ENCODE data around the gene ARHGAP45.

The ARHGAP45 gene

DNA sequence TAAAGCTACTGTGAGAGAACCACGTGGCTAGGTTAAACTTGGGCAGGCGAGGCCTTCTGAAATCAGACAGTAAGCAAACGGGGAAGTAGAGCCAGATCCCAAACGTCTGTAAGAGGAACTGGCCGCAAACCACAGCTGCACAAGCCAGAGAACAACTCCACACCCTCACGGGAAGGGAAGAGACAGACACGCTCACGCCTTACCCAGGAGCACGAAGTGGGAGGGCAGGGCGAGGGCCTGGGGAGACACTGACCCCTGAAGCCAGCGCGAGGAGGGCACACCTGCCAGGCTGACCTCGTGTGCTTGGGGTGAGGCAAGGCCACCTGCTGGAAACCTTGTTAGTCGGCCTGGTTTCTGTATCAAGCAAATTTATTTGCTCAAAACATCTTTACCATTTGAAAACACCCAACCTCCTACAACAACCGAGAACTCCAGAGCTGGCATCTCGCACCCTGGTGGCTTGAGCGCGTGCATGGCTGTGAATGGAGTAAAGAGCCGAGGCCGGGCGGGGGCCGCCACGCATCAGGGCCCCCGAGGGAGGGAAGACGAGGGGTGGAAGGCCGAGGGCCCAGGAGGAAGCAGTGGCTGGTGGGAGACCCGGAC lies 20.9 kb downstream of the ARHGAP45 start:
- DNase-seq, result no peak

DNA sequence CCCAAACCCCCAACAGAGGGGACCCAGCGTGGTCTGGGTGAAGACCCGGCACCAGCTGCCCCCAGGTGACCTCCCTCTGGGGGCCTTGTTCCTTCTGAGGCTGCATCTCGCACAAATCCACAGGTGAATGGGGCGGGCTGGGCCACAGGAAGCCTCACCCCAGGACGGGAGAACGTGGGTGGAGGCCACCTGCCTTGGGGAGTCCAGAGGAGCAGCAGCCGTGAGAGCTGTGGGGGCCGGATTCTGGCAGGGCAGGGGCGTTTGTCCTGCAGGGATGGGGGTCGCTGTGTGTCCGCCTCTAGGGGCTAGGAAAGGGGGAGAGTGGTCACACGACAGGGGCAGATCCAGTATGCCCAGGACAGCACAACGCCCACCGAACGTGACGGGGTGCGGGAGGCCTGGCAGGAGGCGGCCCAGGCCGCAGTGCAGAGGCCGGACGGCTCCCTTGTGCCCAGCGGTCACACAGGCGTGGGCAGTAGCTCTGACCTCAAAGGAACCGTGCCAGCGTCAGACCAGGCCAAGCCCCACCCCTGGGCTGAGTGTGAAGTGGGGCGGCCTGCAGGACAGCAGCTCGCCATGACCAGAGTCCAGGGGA lies 21.5 kb downstream of the ARHGAP45 start:
- DNase-seq, result no peak

DNA sequence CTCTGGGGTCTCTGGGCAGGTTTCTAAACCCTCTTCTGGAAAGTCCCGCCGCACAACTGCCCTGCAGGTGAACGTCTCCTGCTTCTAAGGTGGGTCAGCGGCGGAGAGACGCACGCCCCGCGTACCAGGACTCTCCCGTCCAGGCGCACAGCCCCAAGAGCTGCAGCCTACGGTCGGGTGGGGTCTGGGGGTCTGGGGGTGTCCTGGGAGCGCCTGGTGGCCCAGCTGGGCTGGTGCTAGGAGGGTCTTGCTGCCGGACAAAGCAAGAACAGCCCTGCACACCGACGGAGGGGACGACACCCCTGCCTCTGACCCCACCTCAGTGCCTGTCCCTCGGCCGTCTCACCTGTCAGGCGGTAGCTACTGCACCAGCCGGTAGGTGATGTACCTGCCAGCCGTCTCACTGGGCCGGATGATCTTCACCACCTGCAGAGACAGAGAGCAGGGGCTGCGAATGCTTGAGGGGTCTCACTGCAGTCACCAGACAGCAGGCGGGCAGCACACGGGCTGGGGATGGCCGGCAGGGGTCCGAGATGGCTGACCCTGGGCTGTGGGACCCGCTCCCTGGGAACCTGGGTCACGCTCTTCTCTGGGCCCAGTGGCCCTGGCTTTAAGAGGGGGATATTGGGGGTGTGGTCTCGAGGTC lies 22.3 kb downstream of the ARHGAP45 start:
- no peak for DNase-seq

DNA sequence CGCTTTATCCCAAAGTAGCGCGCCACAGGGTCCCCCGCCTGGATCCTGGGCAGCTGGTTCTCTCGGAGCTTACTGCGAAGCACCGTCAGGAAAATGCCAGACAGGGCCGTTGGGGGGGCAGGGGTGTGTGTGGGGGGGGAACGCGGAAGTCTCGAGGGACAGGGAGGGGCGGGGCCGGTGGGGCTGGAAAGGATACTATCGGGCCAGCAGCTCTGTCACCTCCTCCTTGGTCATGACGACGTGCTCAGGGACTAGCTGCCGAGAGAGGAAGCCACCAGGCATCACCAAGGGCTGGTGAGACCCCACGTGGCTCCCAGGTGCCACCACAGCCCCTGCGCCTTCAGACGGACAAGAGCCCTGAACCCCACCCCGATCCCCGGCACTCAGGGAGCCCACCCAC lies 22.9 kb downstream of the ARHGAP45 start:
- DNase-seq, result no peak

DNA sequence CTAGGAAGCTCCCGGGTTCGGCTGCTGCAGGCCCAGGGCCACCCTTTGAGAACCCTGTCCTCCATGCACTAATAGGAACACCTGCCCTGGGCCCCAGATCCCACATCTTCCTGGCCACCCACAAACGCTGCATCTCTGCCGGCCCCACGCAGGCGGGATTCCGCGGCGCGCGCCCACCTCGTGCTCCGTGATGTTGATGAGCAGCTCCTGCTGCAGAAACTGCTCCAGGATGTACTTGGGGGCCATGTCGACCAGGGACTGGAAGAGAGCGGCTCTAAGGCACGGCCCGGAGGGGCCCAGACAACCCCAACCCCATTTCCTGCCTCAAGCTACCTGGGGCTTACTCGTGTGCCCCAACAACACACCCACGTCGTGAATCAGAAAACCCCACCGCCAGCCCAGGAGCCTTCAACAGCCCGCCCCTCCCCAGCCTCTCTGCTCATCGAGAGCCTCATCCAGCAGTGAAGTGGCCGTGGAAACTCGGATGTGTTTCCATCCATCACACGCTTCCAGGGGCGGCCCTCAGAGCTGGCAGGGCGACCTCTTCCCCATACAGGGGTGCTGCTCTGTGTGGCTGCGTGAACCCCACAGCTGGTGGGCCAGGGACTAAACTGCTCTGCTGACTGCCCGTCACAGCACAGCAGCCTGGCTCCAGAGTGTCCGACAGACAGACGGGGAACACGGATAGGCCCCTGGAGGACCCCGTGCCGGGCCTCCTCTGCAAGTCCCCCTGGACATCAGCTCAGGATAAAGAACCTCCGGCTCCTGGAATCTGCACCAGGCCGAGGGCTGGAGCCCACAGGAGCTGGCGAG lies 24.0 kb downstream of the ARHGAP45 start:
- DNase-seq, result no peak

DNA sequence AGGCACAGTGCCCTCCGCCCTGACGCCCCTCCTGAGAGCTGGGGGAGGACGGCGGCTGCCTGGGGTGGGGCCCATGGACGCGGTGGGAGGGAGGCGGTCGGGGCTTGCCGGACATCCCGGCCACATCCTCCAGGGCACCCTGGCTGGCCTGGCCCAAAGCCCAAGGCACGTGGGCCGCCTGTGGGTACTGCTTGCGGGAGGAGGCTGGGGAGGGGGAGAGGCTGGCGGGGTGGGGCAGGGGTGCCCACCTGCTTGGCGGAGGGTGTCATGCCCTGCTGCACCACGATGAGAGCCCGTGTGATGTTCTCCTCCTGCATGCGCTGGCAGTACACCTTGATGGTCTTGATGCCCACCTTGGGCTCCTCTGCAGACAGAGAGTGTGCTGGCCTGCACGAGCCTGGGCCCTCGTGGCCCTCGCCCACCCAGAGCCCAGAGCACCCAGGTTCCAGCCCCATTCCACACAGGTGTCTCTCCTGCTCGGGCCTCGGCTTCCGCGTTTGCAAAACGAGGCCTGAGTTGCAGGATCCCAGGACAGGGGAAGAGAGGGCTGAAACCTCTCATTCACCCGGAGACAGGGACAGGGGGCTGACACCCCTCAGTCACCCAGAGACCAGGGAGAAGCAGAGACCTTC lies 24.7 kb downstream of the ARHGAP45 start:
- no peak for DNase-seq

DNA sequence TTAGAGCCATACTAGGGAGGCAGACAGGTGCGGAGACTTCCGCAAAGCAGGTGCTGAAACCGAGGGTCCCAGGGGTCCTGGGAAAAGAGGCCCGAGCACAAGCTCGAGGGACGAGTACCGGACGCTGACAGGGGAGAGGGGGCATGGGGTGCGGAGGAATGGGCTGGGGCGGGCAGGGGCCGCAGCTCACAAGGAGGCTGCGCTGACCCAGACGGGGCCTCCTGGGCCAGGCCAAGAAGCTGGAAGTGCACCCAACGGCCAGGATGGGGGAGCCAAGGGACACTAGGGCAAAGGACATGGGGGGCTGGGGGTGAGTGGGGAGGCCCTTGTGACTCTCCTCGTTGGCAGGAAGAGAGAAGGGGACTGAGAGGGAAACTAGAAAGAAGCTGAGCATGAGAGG lies 26.4 kb downstream of the ARHGAP45 start:
- no peak for DNase-seq

DNA sequence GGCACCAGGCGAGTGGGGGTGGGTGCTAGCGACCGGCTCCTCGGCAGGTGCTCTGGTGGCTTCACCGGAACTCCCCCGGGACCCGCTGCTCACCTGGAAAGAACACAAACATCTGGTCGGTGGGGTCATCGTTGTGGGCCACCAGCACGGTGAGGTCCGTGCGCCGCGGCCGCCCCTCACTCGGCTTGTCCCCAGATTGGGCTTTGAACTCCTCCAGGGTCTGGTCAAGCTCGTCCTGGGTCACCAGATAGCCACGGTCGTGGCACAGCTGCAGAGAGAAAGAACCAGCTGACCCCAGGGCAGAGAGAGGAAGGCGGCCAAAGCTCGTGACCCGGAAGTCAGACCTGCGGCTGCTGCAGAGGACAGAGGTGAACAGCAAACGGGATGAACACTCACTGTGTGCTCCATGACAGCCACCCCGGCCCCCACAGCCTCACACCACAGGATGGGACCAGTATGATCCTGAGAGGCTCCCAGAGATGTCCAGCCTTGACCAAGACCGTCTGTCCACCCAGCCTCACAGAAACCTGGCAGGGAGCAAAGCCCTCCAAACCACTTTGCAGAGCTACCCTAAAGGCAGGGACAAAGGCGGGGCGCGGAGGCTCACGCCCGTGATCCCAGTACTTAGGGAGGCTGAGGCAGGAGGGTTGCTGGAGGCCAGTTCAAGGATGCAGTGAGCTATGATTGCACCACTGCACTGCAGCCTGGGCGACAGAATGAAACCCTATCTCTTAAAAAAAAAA lies 27.0 kb downstream of the ARHGAP45 start:
- DNase-seq, result no peak

DNA sequence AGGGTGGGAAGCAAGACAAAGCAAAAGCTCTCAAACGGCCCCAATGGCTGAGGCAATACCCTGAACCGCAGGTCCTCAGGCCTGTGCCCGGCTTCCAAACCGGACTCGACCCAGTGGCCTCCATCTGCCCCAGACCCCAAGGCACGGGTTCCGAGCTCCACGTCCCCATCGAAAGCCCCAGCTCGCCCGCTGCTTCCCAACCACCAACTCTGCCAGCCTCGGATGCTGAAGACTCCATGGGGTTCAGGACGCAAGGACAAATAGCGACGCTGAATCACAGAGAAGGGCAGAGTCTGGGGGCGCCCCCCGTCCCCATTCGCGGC lies 27.6 kb downstream of the ARHGAP45 start:
- no peak for DNase-seq

DNA sequence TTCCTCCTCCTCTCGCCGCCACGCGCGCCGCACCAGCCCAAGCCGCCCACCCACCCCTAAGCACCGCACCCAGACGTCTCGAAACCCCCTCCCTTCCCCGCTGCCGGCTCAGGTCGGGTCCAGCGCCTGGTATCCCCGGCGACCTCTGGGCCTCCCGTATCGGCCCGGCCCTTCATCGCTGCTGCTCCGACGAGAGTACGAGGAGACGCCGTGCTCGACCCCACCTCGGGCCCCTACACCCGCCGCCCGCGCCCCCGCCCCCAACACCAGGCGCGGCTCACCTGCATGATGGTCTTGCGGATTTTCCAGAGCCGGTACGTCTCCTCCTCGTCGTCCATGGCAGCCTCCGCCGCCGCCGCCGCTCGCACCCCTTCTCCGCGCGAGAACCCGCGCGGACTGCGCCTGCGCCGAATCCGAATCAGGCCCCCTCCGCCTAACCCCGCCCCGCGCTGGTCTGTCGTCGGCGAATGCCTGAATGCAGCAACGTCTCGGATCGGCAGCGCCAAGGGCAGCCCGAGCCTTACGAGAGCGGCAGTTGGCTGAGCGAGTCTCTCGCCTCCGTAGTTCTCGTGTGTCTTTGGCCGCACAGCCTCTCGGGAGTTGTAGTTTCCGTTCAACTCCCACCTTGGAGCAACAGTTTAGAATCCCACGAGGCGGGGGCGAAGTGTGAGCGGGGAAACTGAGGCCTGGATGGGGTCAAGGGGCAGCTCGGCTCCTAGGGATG lies 28.2 kb downstream of the ARHGAP45 start, which contains the start of gene POLR2E:
TSS of gene POLR2E (minus strand) at position 398 of the 724 bp plus-strand sequence. CDS start at position 338, 60 bp downstream.
- peak; percentile 99 for DNase-seq

DNA sequence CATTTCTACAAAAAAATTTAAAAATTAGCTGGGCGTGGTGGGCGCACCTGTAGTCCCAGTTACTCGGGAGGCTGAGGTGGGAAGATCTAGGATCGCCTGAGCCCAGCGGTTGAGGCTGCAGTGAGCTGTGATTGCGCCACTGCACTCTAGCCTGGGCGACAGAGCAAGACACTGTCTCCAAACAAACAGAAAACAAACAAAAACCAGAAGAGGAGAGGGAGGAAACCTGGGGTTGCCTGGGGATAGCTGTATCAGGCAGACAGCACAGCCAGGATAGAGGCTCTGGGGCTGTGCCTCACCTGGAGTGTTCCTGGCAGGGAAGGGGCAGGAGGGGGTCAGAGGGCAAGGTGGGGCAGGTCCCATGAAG lies 30.8 kb downstream of the ARHGAP45 start:
- DNase-seq, result no peak

DNA sequence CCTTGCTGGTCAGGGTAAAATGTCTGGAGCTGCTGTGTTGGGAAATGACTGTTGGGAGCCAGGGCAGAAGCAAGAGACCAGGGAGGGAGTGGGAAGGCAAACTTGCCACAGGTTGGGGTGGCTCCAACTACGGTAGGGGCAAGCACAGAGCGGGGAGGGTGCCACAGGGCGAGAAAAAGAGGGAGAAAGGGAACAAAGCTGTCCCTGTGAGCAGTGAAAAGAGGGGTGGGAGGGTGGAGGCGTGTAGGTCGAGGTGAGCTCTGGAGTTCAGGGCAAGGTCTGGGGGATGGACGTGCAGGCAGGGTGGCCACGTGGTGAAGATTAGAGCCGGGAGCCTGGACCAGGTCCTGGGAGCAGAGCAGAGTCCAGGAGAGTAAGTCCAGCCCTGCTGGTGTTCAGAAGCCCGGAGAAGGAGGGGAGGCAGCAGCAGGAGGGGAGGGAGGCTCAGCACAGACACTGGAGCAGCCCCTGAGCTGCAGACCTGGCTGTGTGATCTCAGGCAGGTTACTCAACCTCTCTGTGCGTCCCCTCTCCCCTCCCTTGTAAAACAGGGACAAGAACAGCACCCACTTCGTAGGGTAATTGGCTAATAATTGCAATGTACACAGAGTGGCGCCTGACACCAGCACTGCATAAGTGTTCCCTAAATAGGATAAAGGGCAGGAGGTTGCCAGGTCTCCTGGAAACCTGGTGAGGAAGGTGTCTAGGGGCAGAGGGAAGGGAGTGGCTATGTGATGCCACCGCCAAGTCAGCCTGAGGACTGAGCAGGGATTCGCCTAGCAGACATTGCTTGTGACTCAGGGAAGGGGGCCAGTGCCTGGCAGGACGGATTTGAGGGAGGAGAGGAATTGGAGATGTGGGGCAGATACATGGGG lies 31.4 kb downstream of the ARHGAP45 start:
- no peak for DNase-seq

DNA sequence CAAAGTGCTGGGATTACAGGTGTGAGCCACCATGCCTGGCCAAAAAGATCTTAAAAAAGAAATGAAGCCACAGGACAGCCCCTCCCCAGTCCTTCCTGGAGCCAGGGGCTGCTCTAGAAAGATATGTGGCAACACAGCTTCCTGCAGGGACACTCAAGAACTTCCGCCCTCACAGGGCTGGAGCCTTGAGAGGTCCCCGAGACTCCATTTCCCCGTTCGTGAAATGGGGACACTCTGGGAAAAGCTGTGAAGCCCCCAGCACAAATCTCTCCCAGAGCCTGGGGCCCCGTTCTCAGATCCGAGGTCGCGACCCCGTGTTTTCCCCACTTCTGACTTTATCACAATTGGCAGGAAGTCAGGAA lies 34.4 kb downstream of the ARHGAP45 start:
- DNase-seq, result no peak

DNA sequence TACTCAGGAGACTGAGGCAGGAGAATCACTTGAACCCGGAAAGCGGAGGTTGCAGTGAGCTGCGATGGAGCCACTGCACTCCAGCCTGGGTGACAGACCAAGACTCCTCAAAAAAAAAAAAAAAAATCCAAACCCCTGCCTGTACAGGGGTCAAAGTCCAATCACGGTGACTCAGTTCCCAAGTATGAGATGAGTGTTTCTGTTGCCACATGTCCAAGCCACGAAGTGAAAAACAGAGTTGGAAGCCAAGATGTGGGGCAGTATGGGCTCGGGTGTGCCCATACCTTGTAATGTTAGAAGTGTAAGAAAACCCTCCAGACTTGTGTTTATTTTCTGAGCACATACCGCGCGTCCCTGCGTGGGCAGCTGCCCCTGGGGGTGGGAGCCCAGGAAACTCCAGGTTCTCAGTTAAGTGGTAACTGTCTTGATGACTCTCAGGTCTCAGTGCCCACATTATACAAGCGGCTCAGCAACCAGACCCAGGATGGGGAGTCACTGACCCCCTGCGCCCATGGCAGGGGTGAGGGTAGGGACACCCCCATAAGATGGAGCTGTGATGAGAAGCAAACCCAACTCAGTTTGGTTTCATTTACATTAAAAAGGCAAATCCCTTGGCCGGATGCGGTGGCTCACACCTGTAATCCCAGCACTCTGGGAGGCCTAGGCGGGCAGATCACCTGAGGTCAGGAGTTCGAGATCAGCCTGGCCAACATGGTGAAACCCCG lies 35.6 kb downstream of the ARHGAP45 start:
- DNase-seq, result peak; percentile 88

DNA sequence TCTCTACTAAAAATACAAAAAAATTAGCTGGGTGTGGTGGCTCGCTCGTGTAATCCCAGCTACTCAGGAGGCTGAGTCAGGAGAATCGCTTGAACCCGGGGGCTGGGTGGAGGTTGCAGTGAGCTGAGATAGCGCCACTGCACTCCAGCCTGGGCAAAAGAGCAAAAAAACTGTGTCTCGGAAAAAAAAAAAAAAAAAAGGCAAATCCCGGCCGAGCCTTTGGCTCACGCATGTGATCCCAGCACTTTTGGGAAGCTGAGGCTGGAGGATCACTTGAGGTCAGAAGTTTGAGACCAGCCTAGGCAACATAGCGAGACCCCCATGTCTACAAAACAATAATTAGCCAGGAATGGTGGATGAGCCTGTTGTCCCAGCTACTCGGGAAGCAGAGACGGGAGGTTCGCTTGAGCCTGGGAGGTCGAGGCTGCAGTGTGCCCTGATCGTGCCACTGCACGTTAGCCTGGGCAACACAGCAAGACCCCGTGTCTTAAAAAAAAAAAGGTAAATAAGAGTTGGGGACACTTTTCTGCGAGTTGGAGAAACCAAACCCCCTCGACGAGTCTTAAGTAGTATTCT lies 36.3 kb downstream of the ARHGAP45 start:
- DNase-seq, result no peak

DNA sequence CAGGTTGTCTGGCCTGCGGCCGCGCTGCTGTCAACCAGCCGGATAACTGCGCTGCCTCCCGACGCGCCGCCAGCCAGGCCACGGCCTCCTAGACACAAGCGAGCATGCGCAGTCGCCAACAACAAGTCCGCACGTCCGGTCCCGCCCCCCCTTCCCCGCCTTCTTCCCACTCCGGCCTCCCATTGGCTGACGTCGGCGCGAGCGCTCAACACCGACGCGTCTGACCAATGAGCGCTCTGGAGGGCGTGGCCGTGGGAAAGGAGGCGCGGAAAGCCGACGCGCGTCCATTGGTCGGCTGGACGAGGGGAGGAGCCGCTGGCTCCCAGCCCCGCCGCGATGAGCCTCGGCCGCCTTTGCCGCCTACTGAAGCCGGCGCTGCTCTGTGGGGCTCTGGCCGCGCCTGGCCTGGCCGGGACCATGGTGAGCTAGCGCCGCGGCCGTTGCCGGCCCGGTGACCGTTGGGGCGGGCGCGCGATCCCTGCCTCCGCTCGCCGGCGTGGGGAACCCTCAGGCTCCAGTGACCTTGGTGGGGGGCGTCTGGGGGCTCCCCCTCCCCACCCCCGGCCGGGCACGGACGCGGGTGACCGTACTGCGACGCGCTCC lies 36.8 kb downstream of the ARHGAP45 start, which contains the start of gene GPX4:
TSS of gene GPX4 (plus strand) at position 287 of the 603 bp plus-strand sequence. CDS start at position 337, 50 bp downstream.
- DNase-seq, result peak; percentile 99

DNA sequence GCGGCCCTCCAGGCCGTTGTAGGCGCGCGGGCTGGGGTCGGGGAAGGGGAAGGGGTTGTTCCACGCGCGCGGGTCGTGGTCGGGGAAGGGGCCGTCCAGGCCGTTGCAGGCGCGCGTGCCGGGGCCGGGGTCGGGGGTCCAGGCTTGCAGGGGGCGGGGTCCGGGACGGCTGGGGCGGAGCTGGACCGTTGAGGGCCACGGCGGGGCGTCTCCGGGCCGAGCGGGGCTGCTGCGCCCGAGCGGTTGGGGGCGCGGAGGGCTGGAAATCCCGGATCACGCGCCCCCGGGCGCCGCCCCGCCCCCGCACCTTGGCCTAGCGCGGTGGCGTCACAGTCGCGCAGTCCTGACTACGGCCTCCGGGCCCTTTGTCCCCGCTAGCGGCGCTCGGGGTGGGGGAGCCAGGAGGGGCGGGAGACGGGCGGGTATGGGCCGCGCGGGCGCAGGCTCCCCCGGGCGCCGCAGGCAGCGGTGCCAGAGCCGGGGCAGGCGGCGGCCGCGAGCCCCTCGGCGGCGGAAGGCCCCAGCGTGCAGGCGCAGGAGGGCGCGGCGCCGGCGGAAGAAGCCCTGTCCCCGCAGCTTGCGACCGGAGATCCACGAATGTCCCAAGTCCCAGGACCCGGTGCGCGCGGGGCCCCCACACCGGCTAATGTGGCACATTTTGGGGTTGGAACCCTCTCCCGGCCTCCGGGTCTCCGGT lies 37.5 kb downstream of the ARHGAP45 start:
- DNase-seq, result peak; percentile 92

DNA sequence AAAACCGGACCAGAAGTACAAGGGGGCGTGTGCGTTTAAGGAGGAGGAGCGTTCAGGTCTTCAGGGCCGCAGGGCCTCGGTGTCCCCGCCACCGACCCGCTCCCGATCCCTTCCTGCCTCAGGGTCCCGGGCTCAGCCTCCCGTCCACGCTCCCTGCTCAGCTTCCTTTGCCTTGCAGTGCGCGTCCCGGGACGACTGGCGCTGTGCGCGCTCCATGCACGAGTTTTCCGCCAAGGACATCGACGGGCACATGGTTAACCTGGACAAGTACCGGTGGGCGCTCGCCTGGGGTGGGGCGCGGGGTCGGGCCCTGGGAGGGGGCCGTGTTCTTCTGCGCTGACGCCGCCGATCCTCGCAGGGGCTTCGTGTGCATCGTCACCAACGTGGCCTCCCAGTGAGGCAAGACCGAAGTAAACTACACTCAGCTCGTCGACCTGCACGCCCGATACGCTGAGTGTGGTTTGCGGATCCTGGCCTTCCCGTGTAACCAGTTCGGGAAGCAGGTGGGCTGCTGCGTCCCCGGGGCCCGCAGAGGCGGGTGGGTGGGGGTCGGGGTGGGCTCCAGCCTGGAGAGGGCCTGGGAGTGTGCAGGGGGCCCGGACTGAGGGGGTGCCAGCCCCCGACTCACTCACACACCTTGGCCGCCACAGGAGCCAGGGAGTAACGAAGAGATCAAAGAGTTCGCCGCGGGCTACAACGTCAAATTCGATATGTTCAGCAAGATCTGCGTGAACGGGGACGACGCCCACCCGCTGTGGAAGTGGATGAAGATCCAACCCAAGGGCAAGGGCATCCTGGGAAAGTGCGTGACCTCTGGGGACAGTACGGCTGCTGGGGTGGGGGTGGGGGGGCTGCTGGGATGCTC lies 38.3 kb downstream of the ARHGAP45 start:
- no peak for DNase-seq
